ENCODE data around the gene TPX2. TPM values are rescaled to one million over a fixed set of nuclear protein-coding genes. Genes with fewer than 3 reads are reported as not detected.
"Not testable (repeated sequence)": the region's sequence is repeated elsewhere in the genome, so short reads cannot be mapped to it uniquely, and the experiment has no call there.

TPX2 gene
- total RNA-seq, 1 donor from 2014 or later: 22.6 TPM

DNA sequence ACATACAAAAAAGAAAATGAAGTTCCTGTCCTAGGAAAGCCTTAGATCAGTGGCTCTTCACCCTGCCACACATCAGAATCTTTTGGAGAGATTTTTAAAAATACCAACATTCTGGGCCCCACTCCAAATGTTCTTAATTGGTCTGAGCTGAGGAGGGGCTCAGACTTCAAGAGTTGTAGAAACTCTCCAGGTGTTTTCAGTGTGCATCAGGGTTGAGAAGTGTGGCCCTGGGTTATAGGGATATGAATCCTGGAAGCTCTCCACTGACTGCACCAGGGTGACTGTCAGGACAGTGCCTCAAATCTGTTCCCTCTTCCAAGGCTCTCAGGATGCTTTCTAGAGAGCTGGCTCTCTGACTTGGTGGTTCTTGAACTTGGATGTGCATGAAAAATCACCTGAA, 74.5 kb downstream of the TPX2 start:
- no peak for DNase-seq (ENCODE audit: extremely low spot score, unreplicated experiment)
- Mint-ChIP-seq H3K9me3 (ENCODE audit: unreplicated experiment) (no peaks in the 10 kb centered on the region), H3K4me3 (ENCODE audit: unreplicated experiment) (no peak overlapping the region), H3K27ac (ENCODE audit: unreplicated experiment) (no peak overlapping the region), H3K36me3 (ENCODE audit: unreplicated experiment) (no peaks in the 10 kb centered on the region), H3K27me3 (ENCODE audit: unreplicated experiment) (no peaks in the 10 kb centered on the region), H3K4me1 (ENCODE audit: unreplicated experiment) (peaks cover 60% of the 10 kb centered on the region)
- TF ChIP-seq, protein P1, sequence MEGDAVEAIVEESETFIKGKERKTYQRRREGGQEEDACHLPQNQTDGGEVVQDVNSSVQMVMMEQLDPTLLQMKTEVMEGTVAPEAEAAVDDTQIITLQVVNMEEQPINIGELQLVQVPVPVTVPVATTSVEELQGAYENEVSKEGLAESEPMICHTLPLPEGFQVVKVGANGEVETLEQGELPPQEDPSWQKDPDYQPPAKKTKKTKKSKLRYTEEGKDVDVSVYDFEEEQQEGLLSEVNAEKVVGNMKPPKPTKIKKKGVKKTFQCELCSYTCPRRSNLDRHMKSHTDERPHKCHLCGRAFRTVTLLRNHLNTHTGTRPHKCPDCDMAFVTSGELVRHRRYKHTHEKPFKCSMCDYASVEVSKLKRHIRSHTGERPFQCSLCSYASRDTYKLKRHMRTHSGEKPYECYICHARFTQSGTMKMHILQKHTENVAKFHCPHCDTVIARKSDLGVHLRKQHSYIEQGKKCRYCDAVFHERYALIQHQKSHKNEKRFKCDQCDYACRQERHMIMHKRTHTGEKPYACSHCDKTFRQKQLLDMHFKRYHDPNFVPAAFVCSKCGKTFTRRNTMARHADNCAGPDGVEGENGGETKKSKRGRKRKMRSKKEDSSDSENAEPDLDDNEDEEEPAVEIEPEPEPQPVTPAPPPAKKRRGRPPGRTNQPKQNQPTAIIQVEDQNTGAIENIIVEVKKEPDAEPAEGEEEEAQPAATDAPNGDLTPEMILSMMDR (IDR thresholded peaks at IDR 0.05): no peak

DNA sequence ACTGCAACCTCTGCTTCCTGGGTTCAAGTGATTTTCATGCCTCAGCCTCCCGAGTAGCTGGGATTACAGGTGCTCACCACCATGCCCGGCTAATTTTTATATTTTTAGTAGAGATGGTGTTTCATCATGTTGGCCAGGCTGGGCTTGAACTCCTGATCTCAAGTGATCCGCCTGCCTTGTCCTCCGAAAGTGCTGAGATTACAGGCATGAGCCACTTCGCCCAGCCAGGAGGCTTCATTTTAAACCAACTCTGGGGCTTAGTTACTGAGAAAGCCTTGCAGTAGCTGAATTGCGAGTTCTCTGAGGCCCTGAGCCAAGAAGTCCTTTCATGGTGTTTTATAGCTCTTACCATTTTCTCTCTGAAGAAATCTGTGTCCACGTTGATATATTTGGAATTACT, 75.1 kb downstream of the TPX2 start:
- H3K36me3 Mint-ChIP-seq (ENCODE audit: unreplicated experiment); H3K9me3 Mint-ChIP-seq (ENCODE audit: unreplicated experiment); H3K27ac Mint-ChIP-seq (ENCODE audit: unreplicated experiment); H3K27me3 Mint-ChIP-seq (ENCODE audit: unreplicated experiment); H3K4me3 Mint-ChIP-seq (ENCODE audit: unreplicated experiment); DNase-seq (ENCODE audit: extremely low spot score, unreplicated experiment): not testable (repeated sequence)
- peaks cover 56% of the 10 kb centered on the region for H3K4me1 Mint-ChIP-seq (ENCODE audit: unreplicated experiment)

DNA sequence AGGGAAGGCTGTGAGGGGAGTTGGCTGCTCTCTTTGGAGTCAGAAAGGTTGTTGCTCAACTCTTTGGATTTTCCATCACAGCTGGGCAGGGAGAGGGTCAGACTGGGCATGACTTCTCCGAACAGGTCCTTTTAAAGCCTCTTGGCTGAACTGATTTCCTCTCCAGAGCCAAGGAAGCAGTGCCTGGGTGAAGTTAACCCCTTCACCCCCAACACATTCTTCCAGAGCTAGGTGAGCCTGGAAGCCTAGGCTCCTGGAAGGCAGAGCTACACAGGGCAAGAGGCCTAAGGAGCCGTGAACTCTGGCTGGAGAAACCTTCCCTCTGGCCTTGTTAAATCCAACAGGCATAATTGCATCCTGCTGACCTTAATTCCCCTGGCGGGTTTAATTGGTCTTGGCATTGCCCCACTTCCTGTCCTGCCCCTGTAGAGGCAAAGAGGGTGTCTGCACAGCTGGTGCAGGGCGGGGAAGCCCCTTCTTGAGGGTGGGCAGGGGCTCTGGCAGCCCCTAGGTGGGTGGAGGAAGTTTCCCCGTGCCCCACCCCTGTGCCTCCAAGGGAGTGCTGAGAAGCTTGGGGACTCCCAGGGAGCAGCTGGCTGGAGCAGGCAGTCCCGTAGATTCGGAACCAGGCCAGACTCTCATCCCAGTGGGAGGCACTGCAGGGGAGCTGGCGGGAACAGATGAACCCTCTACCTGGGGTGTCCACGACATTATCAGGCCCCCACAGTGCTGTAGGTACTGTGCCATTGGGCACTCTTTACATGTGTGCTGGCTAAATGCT, 76.5 kb downstream of the TPX2 start:
- Mint-ChIP-seq H3K36me3 (ENCODE audit: unreplicated experiment) (no peaks in the 10 kb centered on the region), H3K27me3 (ENCODE audit: unreplicated experiment) (no peaks in the 10 kb centered on the region), H3K27ac (ENCODE audit: unreplicated experiment) (peak overlapping the region; percentile 29), H3K4me3 (ENCODE audit: unreplicated experiment) (no peak overlapping the region), H3K9me3 (ENCODE audit: unreplicated experiment) (no peaks in the 10 kb centered on the region), H3K4me1 (ENCODE audit: unreplicated experiment) (peaks cover 42% of the 10 kb centered on the region)
- TF ChIP-seq, protein P1 (IDR thresholded peaks at IDR 0.05): no peak
- DNase-seq (ENCODE audit: extremely low spot score, unreplicated experiment): no peak

DNA sequence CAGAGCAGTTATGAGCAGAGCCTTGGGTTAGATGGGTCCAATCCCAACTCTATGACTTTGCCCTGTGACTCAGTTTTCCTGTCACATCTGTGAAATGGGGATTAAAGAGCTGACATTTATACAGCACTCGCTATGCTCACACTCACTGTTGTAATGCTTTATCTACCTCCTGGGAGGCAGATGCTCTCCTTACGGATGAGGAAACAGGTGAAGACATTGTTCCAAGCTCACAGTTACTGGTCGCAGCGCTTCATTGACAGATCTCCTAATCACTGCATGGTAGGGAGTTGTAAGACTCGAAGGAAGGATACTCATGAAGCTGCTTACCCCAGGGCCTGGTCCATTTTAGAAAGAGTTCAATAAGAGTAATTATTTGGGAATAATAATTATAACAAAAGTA, 77.1 kb downstream of the TPX2 start:
- H3K36me3 Mint-ChIP-seq (ENCODE audit: unreplicated experiment): no peaks in the 10 kb centered on the region
- H3K27me3 Mint-ChIP-seq (ENCODE audit: unreplicated experiment): no peaks in the 10 kb centered on the region
- DNase-seq (ENCODE audit: extremely low spot score, unreplicated experiment): no peak
- H3K4me1 Mint-ChIP-seq (ENCODE audit: unreplicated experiment): peaks cover 37% of the 10 kb centered on the region
- no peak overlapping the region for H3K4me3 Mint-ChIP-seq (ENCODE audit: unreplicated experiment)
- H3K27ac Mint-ChIP-seq (ENCODE audit: unreplicated experiment): no peak overlapping the region
- no peaks in the 10 kb centered on the region for H3K9me3 Mint-ChIP-seq (ENCODE audit: unreplicated experiment)
- TF ChIP-seq, protein P1 (IDR thresholded peaks at IDR 0.05): no peak

DNA sequence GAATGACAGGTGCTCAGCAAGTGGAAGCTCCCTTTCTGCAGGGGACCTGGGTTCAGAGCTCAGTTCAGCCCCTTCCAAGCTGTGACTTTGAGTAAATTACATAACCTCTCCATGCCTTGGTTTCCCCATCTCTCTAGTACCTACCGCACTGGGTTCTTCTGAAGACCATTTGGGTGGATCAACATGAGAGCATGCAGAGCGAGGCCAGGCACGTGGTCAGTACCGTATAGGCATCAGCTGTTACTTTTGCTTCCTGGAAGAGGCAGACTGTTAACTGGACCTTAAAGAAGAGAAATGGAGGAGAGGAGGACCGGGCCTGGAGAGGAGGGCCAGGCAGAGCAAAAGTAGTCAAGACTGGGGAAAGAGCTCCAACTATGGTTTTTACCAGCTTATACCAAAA, 78.4 kb downstream of the TPX2 start:
- TF ChIP-seq, protein P1 (IDR thresholded peaks at IDR 0.05): no peak
- no peak for DNase-seq (ENCODE audit: extremely low spot score, unreplicated experiment)
- Mint-ChIP-seq H3K27ac (ENCODE audit: unreplicated experiment) (no peak overlapping the region), H3K27me3 (ENCODE audit: unreplicated experiment) (no peaks in the 10 kb centered on the region), H3K9me3 (ENCODE audit: unreplicated experiment) (no peaks in the 10 kb centered on the region), H3K36me3 (ENCODE audit: unreplicated experiment) (no peaks in the 10 kb centered on the region), H3K4me1 (ENCODE audit: unreplicated experiment) (peaks cover 31% of the 10 kb centered on the region), H3K4me3 (ENCODE audit: unreplicated experiment) (no peak overlapping the region)

All from osteocyte (in vitro differentiated cells).